SK-N-SH treated with all-trans-retinoic acid at 6 μM for 48 hours (cell line): ENCODE data around the gene MYH13.

Experiments used
- ATAC-seq: fragments of 200-7000 bp; cut with Tn5 transposase; 3 replicates; pipeline ENCODE4 v1.9.1; 2020; ENCODE audit warnings: mild to moderate bottlenecking, moderate library complexity
- ARNTL ChIP-seq: fragments of 450-650 bp; formaldehyde crosslinking; IDR thresholded peaks from 2 replicates; pipeline ENCODE4 v1.5.0; 2020; ENCODE audit warnings: low read depth, mild to moderate bottlenecking, moderate library complexity, borderline replicate concordance
- BACH2 ChIP-seq: fragments of 250-450 bp; sonication (Bioruptor Pico); IDR thresholded peaks from 2 replicates; pipeline ENCODE4 v1.9.0; 2021; ENCODE audit warnings: mild to moderate bottlenecking, borderline replicate concordance
- CSDC2 ChIP-seq: fragments of 250-450 bp; sonication (Bioruptor Pico); IDR thresholded peaks from 2 replicates; pipeline ENCODE4 v1.5.0; 2020; ENCODE audit warnings: mild to moderate bottlenecking, moderate library complexity
- GLIS3 ChIP-seq: fragments of 250-450 bp; sonication (Bioruptor Pico); IDR thresholded peaks from 2 replicates; pipeline ENCODE4 v1.5.0; 2020; ENCODE audit warnings: mild to moderate bottlenecking, moderate library complexity
- ISL1 ChIP-seq: fragments of 250-450 bp; sonication (Bioruptor Pico); IDR thresholded peaks from 2 replicates; pipeline ENCODE4 v2.1.2; 2022; ENCODE audit warnings: mild to moderate bottlenecking, moderate library complexity
- OSR1 ChIP-seq: fragments of 250-450 bp; sonication (Bioruptor Pico); IDR thresholded peaks from 2 replicates; pipeline ENCODE4 v1.8.0; 2022; ENCODE audit warnings: moderate library complexity, mild to moderate bottlenecking, inconsistent platforms
- PPARA ChIP-seq: fragments of 250-450 bp; sonication (Bioruptor Pico); IDR thresholded peaks from 2 replicates; pipeline ENCODE4 v1.5.0; 2020; ENCODE audit warnings: mild to moderate bottlenecking, borderline replicate concordance
- RARB ChIP-seq: fragments of 250-450 bp; sonication (Bioruptor Pico); IDR thresholded peaks from 2 replicates; pipeline ENCODE4 v1.8.0; 2021; ENCODE audit warnings: mild to moderate bottlenecking, moderate library complexity
- SNAI2 ChIP-seq: fragments of 250-450 bp; sonication (Bioruptor Pico); IDR thresholded peaks from 2 replicates; pipeline ENCODE4 v1.5.0; 2020; ENCODE audit warnings: mild to moderate bottlenecking, moderate library complexity
- TOX ChIP-seq: fragments of 250-450 bp; sonication (Bioruptor Pico); IDR thresholded peaks from 2 replicates; pipeline ENCODE4 v1.8.0; 2021; ENCODE audit warnings: mild to moderate bottlenecking, moderate library complexity, borderline replicate concordance
- ZC3H10 ChIP-seq: fragments of 250-450 bp; sonication (Bioruptor Pico); IDR thresholded peaks from 2 replicates; pipeline ENCODE4 v1.5.1; 2021; ENCODE audit warnings: mild to moderate bottlenecking, moderate library complexity
- ZFP3 ChIP-seq: fragments of 250-450 bp; sonication (Bioruptor Pico); IDR thresholded peaks from 2 replicates; pipeline ENCODE4 v1.5.0; 2020; ENCODE audit warnings: mild to moderate bottlenecking, moderate library complexity
- ZFP30 ChIP-seq: fragments of 450-650 bp; formaldehyde crosslinking; IDR thresholded peaks from 2 replicates; pipeline ENCODE4 v1.5.0; 2022; ENCODE audit warnings: mild to moderate bottlenecking, moderate library complexity
- ZNF565 ChIP-seq: fragments of 450-650 bp; formaldehyde crosslinking; conservative IDR thresholded peaks from 2 replicates; pipeline ENCODE4 v1.5.0; 2020; ENCODE audit warnings: low read depth, mild to moderate bottlenecking, moderate library complexity
- ZNF70 ChIP-seq: fragments of 450-650 bp; formaldehyde crosslinking; IDR thresholded peaks from 2 replicates; pipeline ENCODE4 v1.5.0; 2020; ENCODE audit warnings: mild to moderate bottlenecking, moderate library complexity
- ZNF8 ChIP-seq: fragments of 450-650 bp; formaldehyde crosslinking; IDR thresholded peaks from 2 replicates; pipeline ENCODE4 v1.5.0; 2020; ENCODE audit warnings: mild to moderate bottlenecking, moderate library complexity
- TF ChIP-seq, protein P1 (sequence below): fragments of 250-450 bp; sonication (Bioruptor Pico); IDR thresholded peaks from 2 replicates; pipeline ENCODE4 v1.5.1; 2020; ENCODE audit warnings: low read depth, mild to moderate bottlenecking, moderate library complexity
- TF ChIP-seq, protein P2 (sequence below): fragments of 250-450 bp; sonication (Bioruptor Pico); IDR thresholded peaks from 2 replicates; pipeline ENCODE4 v1.8.0; 2020; ENCODE audit warnings: mild to moderate bottlenecking, moderate library complexity, borderline replicate concordance
- TF ChIP-seq, protein P3 (sequence below): fragments of 250-450 bp; sonication (Bioruptor Pico); IDR thresholded peaks from 2 replicates; pipeline ENCODE4 v1.5.1; 2021; ENCODE audit warnings: mild to moderate bottlenecking, moderate library complexity
- TF ChIP-seq, protein P4 (sequence below): fragments of 250-450 bp; sonication (Bioruptor Pico); IDR thresholded peaks from 2 replicates; pipeline ENCODE4 v1.5.0; 2020; ENCODE audit warnings: mild to moderate bottlenecking, moderate library complexity

Gene MYH13

DNA sequence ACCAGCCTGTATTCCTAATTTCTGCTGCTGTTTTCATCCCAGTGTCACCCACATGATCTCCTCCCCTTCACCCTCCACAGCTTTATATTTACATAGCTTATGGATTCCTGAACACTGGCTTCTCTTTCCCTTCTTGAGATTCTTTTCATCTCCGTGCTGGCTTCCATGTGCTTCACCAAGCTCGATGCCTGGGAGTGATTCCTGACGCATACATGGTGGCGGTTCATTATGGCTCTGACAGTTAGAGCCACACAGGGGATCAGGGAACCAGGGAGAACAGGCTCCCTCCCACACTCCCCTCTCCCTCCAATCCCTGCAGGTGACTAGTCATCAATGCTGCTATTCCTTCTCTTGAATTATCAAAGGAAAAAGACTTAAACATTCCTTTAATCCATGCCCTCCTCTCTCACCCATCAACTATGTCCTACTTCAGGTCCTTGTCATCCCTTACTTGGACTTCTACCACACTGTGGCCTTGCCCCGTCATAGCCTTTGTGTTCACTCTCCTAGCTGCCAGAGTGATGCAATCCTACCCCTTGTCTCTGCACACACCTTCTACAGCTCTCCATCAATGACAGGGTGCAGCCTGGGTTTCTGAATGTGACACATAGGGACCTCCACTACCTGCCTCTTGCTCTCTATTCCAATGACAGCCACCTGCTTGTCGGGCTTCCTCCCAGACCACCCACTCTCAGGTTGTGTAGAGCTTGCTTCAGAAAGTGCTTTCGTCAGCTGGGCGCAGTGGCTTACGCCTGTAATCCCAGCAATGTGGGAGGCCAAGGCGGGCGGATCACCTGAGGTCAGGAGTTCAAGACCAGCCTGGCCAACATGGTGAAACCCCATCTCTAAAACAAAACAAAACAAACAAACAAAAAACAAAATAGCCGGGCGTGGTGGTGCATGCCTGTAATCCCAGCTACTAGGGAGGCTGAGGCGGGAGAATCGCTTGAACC, 43.6 kb downstream of the MYH13 start:
- ATAC-seq = no peak
- TF ChIP-seq TOX (CRISPR knock-in tag) (no peak), OSR1 (no peak), RARB (CRISPR knock-in tag) (no peak), ZNF565 (CRISPR knock-in tag) (no peak), ZFP30 (CRISPR knock-in tag) (no peak), ARNTL (no peak), ZC3H10 (no peak), GLIS3 (CRISPR knock-in tag) (no peak), SNAI2 (CRISPR knock-in tag) (no peak), CSDC2 (CRISPR knock-in tag) (no peak), ISL1 (CRISPR knock-in tag) (no peak), BACH2 (CRISPR knock-in tag) (no peak), ZFP3 (CRISPR knock-in tag) (no peak)
- TF ChIP-seq, protein P1, sequence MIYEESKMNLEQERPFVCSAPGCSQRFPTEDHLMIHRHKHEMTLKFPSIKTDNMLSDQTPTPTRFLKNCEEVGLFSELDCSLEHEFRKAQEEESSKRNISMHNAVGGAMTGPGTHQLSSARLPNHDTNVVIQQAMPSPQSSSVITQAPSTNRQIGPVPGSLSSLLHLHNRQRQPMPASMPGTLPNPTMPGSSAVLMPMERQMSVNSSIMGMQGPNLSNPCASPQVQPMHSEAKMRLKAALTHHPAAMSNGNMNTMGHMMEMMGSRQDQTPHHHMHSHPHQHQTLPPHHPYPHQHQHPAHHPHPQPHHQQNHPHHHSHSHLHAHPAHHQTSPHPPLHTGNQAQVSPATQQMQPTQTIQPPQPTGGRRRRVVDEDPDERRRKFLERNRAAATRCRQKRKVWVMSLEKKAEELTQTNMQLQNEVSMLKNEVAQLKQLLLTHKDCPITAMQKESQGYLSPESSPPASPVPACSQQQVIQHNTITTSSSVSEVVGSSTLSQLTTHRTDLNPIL (CRISPR knock-in tag) = no peak
- TF ChIP-seq, protein P2, sequence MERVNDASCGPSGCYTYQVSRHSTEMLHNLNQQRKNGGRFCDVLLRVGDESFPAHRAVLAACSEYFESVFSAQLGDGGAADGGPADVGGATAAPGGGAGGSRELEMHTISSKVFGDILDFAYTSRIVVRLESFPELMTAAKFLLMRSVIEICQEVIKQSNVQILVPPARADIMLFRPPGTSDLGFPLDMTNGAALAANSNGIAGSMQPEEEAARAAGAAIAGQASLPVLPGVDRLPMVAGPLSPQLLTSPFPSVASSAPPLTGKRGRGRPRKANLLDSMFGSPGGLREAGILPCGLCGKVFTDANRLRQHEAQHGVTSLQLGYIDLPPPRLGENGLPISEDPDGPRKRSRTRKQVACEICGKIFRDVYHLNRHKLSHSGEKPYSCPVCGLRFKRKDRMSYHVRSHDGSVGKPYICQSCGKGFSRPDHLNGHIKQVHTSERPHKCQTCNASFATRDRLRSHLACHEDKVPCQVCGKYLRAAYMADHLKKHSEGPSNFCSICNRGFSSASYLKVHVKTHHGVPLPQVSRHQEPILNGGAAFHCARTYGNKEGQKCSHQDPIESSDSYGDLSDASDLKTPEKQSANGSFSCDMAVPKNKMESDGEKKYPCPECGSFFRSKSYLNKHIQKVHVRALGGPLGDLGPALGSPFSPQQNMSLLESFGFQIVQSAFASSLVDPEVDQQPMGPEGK (CRISPR knock-in tag) = no peak
- TF ChIP-seq, protein P3, sequence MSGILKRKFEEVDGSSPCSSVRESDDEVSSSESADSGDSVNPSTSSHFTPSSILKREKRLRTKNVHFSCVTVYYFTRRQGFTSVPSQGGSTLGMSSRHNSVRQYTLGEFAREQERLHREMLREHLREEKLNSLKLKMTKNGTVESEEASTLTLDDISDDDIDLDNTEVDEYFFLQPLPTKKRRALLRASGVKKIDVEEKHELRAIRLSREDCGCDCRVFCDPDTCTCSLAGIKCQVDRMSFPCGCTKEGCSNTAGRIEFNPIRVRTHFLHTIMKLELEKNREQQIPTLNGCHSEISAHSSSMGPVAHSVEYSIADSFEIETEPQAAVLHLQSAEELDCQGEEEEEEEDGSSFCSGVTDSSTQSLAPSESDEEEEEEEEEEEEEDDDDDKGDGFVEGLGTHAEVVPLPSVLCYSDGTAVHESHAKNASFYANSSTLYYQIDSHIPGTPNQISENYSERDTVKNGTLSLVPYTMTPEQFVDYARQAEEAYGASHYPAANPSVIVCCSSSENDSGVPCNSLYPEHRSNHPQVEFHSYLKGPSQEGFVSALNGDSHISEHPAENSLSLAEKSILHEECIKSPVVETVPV (CRISPR knock-in tag) = no peak
- TF ChIP-seq, protein P4, sequence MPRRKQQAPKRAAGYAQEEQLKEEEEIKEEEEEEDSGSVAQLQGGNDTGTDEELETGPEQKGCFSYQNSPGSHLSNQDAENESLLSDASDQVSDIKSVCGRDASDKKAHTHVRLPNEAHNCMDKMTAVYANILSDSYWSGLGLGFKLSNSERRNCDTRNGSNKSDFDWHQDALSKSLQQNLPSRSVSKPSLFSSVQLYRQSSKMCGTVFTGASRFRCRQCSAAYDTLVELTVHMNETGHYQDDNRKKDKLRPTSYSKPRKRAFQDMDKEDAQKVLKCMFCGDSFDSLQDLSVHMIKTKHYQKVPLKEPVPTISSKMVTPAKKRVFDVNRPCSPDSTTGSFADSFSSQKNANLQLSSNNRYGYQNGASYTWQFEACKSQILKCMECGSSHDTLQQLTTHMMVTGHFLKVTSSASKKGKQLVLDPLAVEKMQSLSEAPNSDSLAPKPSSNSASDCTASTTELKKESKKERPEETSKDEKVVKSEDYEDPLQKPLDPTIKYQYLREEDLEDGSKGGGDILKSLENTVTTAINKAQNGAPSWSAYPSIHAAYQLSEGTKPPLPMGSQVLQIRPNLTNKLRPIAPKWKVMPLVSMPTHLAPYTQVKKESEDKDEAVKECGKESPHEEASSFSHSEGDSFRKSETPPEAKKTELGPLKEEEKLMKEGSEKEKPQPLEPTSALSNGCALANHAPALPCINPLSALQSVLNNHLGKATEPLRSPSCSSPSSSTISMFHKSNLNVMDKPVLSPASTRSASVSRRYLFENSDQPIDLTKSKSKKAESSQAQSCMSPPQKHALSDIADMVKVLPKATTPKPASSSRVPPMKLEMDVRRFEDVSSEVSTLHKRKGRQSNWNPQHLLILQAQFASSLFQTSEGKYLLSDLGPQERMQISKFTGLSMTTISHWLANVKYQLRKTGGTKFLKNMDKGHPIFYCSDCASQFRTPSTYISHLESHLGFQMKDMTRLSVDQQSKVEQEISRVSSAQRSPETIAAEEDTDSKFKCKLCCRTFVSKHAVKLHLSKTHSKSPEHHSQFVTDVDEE (CRISPR knock-in tag) = no peak

DNA sequence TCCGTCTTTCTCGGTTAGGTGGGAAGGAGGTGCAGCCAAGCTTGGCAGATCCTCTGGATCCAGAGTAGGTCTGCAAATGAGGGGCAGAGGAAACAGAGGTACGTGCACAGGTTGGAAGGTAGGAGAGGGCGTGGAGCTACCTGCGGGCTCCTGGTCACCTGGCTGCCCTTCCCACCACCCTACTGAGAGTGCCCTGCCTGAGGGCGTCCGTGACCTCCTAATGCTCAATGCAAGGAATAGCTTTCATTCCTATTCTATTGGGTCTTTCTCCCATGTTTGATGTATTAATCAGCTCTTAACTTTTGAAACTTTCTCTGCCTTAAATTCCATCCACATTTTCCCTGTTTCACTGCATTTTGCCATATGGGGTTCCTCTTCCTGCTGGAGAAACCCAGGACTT, 44.6 kb downstream of the MYH13 start:
- TF ChIP-seq ZNF70 (CRISPR knock-in tag) (no peak), ARNTL (no peak), RARB (CRISPR knock-in tag) (no peak), ZNF8 (no peak), PPARA (no peak), GLIS3 (CRISPR knock-in tag) (no peak), ZNF565 (CRISPR knock-in tag) (no peak), ZFP30 (CRISPR knock-in tag) (no peak), ZC3H10 (no peak)
- TF ChIP-seq, protein P3 (CRISPR knock-in tag) = no peak
- TF ChIP-seq, protein P4 (CRISPR knock-in tag) = no peak
- ATAC-seq = no peak
